Motor neuron (in vitro differentiated cells): Measurements from ENCODE around the gene BFSP2. TPM values are rescaled to one million over a fixed set of nuclear protein-coding genes. Genes with fewer than 3 reads are reported as not detected.

ENCODE experiments used
- ATAC-seq, 8 experiments: fragments of 200-7000 bp; cut with Tn5 transposase; replicated peaks in 6 of 8; 2 replicates each; pipeline ENCODE4 v1.8.0; 2021; ENCODE audit warnings: mild to moderate bottlenecking in 8 of 8, moderate library complexity in 8 of 8
- H3K27ac ChIP-seq, 2 donors: fragments of 250-450 bp; sonication (Bioruptor Pico); 2 replicates each; pipeline ENCODE4 v1.9.0; 2021; ENCODE audit warnings: antibody characterized with exemption in 2 of 2, mild to moderate bottlenecking in 2 of 2, moderate library complexity in 1 of 2
- H3K4me1 ChIP-seq, 2 donors: fragments of 250-450 bp; sonication (Bioruptor Pico); replicated peaks in 1 of 2; 2 replicates each; pipeline ENCODE4 v1.6.1; 2021; ENCODE audit warnings: antibody characterized with exemption in 2 of 2, mild to moderate bottlenecking in 2 of 2, moderate library complexity in 1 of 2
- H3K4me3 ChIP-seq, 5 donors: fragments of 250-450 bp; sonication (Bioruptor Pico); 2 replicates each; pipeline ENCODE4 v1.9.0; 2021; ENCODE audit warnings: antibody characterized with exemption in 5 of 5, mild to moderate bottlenecking in 5 of 5, moderate library complexity in 4 of 5
- WGBS, 10 experiments: fragments of 450-650 bp; shearing (Covaris generic); methylation state at CpG; one replicate each; pipeline ENCODE4 v1.0.0; 2022; 5-methylcytosine and 5-hydroxymethylcytosine counted together
- in situ Hi-C, 9 experiments: fragments of 400-800 bp; cut with MboI; loops; one replicate each; pipeline ENCODE4 v1.15.0; 2021; ENCODE audit warnings: low sequenced_read_pairs in 9 of 9, low pct_unique_long_range_greater_than_20kb in 2 of 9; ENCODE audit not compliant: unreplicated experiment in 9 of 9
- total RNA-seq, 8 experiments: library from RNA; unstranded; fragments of 300-600 nt; gene quantifications; 2 replicates each; pipeline versions ENCODE4 v1.2.3 to v1.2.4, GENCODE V29; 2022

The BFSP2 gene
- total RNA-seq, 8 experiments from 2014 or later, result 0.38 to 0.62 TPM; not detected in 6

- in situ Hi-C loops, result loop anchor here (10.0 to 25.0 kb wide), 6 partner anchors 342 to 662 kb away; partner anchors contain the start of genes TMEM108 (in 3 of the 9) and NPHP3 (in 2 of the 9)
- H3K4me1 ChIP-seq, result peaks cover 2 to 4% of the 10 kb centered on the region in 2 donors
- H3K27ac ChIP-seq, result no peak overlapping the region
- ATAC-seq, result no peak
- H3K4me3 ChIP-seq, result no peak overlapping the region
Measured at GRCh38 chr3:133386876-133387275, 13.0 kb upstream of the BFSP2 start.

- no peak for ATAC-seq
- no peak overlapping the region for H3K4me3 ChIP-seq
- in situ Hi-C loops, result loop anchor here (10.0 to 25.0 kb wide), 6 partner anchors 343 to 663 kb away; partner anchors contain the start of genes TMEM108 (in 3 of the 9) and NPHP3 (in 2 of the 9)
- H3K4me1 ChIP-seq, result peaks cover 2 to 4% of the 10 kb centered on the region in 2 donors
- no peak overlapping the region for H3K27ac ChIP-seq
- whole genome bisulfite sequencing, 10 experiments, result 60 to 93% (median 80%) methylated on average over 1 to 4 of the region's 4 CpGs; no CpG with 5 or more reads in 5 of the 10 experiments
Measured at GRCh38 chr3:133387341-133387740, 12.5 kb upstream of the BFSP2 start.

GRCh38 chr3:133388696-133389395, 11.0 kb upstream of the BFSP2 start:
- Histone ChIP-seq H3K4me3 (no peak overlapping the region), H3K27ac (no peak overlapping the region), H3K4me1 (peaks cover 2 to 4% of the 10 kb centered on the region in 2 donors)
- 0 to 100% (median 80%) methylated on average over 1 of the region's 4 CpGs; no CpG with 5 or more reads in 7 of the 10 experiments for WGBS, 10 experiments
- in situ Hi-C loops, result loop anchor here (10.0 to 25.0 kb wide), 6 partner anchors 344 to 664 kb away; partner anchors contain the start of genes TMEM108 (in 3 of the 9) and NPHP3 (in 2 of the 9)
- no peak for ATAC-seq

DNA sequence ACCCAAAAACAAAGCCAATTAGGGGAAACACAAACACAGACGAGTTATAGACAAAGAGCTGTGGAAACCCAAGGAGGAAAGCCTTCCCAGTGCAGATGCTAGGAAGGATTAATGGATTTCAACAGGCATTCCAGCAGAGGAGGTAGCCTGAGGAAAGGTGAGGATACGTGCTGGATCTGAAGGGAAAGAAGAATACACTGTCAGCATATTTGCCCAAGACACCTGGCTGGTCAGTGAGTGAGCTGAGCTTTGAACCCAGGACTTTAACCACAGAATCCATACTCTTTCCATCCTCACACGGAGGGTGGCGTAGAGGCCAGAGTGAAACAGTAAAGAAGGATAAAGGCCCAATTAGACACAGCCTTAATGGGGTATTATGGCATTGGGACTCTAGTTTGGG, 9.1 kb upstream of the BFSP2 start:
- no peak overlapping the region for H3K4me3 ChIP-seq
- no peaks in the 10 kb centered on the region for H3K4me1 ChIP-seq
- in situ Hi-C loops, result loop anchor here in 8 of 9 experiments (25.0 kb wide), 3 partner anchors 353 to 653 kb away; partner anchors contain the start of gene TMEM108 (in 3 of the 8)
- H3K27ac ChIP-seq, result no peak overlapping the region
- 33 to 100% (median 80%) methylated on average over 1 to 3 of the region's 4 CpGs; no CpG with 5 or more reads in 3 of the 10 experiments for WGBS, 10 experiments
- ATAC-seq, result no peak

GRCh38 chr3:133393204-133393603, 6.7 kb upstream of the BFSP2 start:
- no peak for ATAC-seq
- no peak overlapping the region for H3K4me3 ChIP-seq
- no peak overlapping the region for H3K27ac ChIP-seq
- 0 to 100% (median 69%) methylated on average over 1 of the region's 1 CpG; no CpG with 5 or more reads in 2 of the 10 experiments for WGBS, 10 experiments
- H3K4me1 ChIP-seq, result no peaks in the 10 kb centered on the region
- in situ Hi-C loops, result loop anchor here in 8 of 9 experiments (25.0 kb wide), 3 partner anchors 356 to 656 kb away; partner anchors contain the start of gene TMEM108 (in 3 of the 8)

- ATAC-seq, result no peak
- in situ Hi-C loops, result loop anchor here in 8 of 9 experiments (25.0 kb wide), 3 partner anchors 357 to 657 kb away; partner anchors contain the start of gene TMEM108 (in 3 of the 8)
- WGBS, 10 experiments, result 65 to 94% (median 75%) methylated on average over 1 to 7 of the region's 7 CpGs; no CpG with 5 or more reads in 5 of the 10 experiments
- no peak overlapping the region for H3K27ac ChIP-seq
- H3K4me1 ChIP-seq, result no peaks in the 10 kb centered on the region
- no peak overlapping the region for H3K4me3 ChIP-seq
Measured at GRCh38 chr3:133393691-133394474, 6.0 kb upstream of the BFSP2 start.

- H3K27ac ChIP-seq, result no peak overlapping the region
- no peak for ATAC-seq
- no peaks in the 10 kb centered on the region for H3K4me1 ChIP-seq
- in situ Hi-C loops, result loop anchor here in 8 of 9 experiments (25.0 kb wide), 3 partner anchors 357 to 657 kb away; partner anchors contain the start of gene TMEM108 (in 3 of the 8)
- H3K4me3 ChIP-seq, result no peak overlapping the region
- WGBS, 10 experiments, result 0 to 100% (median 86%) methylated on average over 1 of the region's 1 CpG; no CpG with 5 or more reads in 3 of the 10 experiments
Measured at GRCh38 chr3:133394561-133395311, 5.1 kb upstream of the BFSP2 start.

DNA sequence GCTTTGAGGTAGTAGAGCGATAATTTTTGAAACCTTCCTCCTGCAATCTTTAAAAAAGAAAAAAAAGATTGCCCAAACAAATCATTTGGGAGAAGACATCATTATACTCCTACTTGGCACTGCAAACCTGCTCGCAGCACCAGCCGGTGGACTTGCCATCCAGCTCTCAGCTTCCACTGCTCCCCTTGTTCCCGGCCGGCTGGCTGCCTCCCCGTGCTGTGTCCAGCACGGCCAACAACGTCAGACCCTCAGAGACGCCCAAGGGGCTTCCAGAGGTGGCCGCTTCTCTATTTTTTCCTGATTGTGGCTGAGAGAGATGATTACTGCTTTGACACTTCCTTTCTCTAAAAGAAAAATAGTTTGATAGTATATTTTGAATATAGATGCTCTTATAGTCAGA, 3.0 kb upstream of the BFSP2 start:
- in situ Hi-C loops, result loop anchor here in 8 of 9 experiments (25.0 kb wide), 3 partner anchors 360 to 660 kb away; partner anchors contain the start of gene TMEM108 (in 3 of the 8)
- WGBS, 10 experiments, result 30 to 100% (median 89%) methylated on average over 1 to 9 of the region's 10 CpGs
- no peak for ATAC-seq
- no peak overlapping the region for H3K4me3 ChIP-seq
- H3K4me1 ChIP-seq, result peaks cover 8 to 10% of the 10 kb centered on the region in 2 donors
- H3K27ac ChIP-seq, result no peak overlapping the region

GRCh38 chr3:133401374-133402135, 1.7 kb downstream of the BFSP2 start:
- H3K4me3 ChIP-seq, result no peak overlapping the region
- peak overlapping the region in 1 of 2 donors; percentile 62 for H3K27ac ChIP-seq
- peak in 5 of 8 experiments; percentile 88 to 96 (median 94) for ATAC-seq
- WGBS, 10 experiments, result 0 to 80% (median 0%) methylated on average over 1 to 2 of the region's 2 CpGs; no CpG with 5 or more reads in 3 of the 10 experiments
- peaks cover 25 to 33% of the 10 kb centered on the region in 2 donors for H3K4me1 ChIP-seq
- in situ Hi-C loops, result no loop called here

GRCh38 chr3:133404920-133405319, 5.1 kb downstream of the BFSP2 start:
- Histone ChIP-seq H3K4me1 (peaks cover 25 to 33% of the 10 kb centered on the region in 2 donors), H3K27ac (peak overlapping the region in 1 of 2 donors; percentile 25), H3K4me3 (no peak overlapping the region)
- WGBS, 10 experiments, result 0 to 80% (median 20%) methylated on average over 1 to 3 of the region's 3 CpGs; no CpG with 5 or more reads in 2 of the 10 experiments
- in situ Hi-C loops, result no loop called here
- ATAC-seq, result peak in 5 of 8 experiments; percentile 42 to 67 (median 49)

DNA sequence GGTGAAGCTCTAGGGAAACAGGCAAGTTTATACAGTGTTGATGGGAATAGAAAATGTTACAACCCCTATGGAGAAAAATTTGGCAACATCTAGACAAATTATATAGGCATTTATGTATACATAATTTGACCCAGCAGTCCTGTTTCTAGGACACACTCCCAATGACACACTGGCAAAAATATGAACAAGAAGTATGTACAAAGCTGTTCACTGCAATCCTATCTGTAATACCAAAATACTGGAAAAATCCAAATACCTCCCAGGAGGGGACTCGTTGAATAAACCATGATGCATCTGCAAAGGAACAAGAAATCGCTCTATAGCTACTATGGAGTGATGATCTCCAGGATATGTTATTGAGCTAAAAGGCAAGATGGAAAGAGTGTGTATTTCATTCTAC, 8.5 kb downstream of the BFSP2 start:
- no peak overlapping the region for H3K27ac ChIP-seq
- ATAC-seq, result no peak
- 74 to 100% (median 91%) methylated on average over 1 to 2 of the region's 2 CpGs; no CpG with 5 or more reads in 2 of the 10 experiments for whole genome bisulfite sequencing, 10 experiments
- peaks cover 16 to 29% of the 10 kb centered on the region in 2 donors for H3K4me1 ChIP-seq
- H3K4me3 ChIP-seq, result no peak overlapping the region
- in situ Hi-C loops, result no loop called here
